Parathyroid adenoma (tissue), 2 donors: ENCODE results near the gene TRNP1.
"Not testable (repeated sequence)": the region's sequence is repeated elsewhere in the genome, so short reads cannot be mapped to it uniquely, and the experiment has no call there.

ENCODE experiments used
- H2AFZ ChIP-seq: fragments of 300-600 bp; sonication (generic); one replicate; pipeline ENCODE4 v1.7.0; 2017; ENCODE audit warnings: antibody characterized with exemption, mild to moderate bottlenecking
- H3K27ac ChIP-seq: fragments of 300-600 bp; sonication (generic); one replicate; pipeline ENCODE4 v1.7.0; 2017
- H3K27me3 ChIP-seq: fragments of 300-600 bp; sonication (generic); one replicate; pipeline ENCODE4 v1.7.0; 2017; ENCODE audit warnings: low read length; ENCODE audit not compliant: control insufficient read depth, insufficient read depth
- H3K36me3 ChIP-seq: fragments of 300-600 bp; sonication (generic); one replicate; pipeline ENCODE4 v1.7.0; 2017; ENCODE audit warnings: low read length; ENCODE audit not compliant: control insufficient read depth, insufficient read depth
- H3K4me1 ChIP-seq: fragments of 300-600 bp; sonication (generic); one replicate; pipeline ENCODE4 v1.7.0; 2017; ENCODE audit warnings: control low read depth
- H3K4me2 ChIP-seq: fragments of 300-600 bp; sonication (generic); one replicate; pipeline ENCODE4 v1.7.0; 2017; ENCODE audit warnings: low read length
- H3K4me3 ChIP-seq: fragments of 300-600 bp; sonication (generic); one replicate; pipeline ENCODE4 v1.7.0; 2017; ENCODE audit warnings: low read depth, low read length
- H3K79me2 ChIP-seq: fragments of 300-600 bp; sonication (generic); one replicate; pipeline ENCODE4 v1.7.0; 2017; ENCODE audit warnings: control low read depth
- H3K9ac ChIP-seq: fragments of 300-600 bp; sonication (generic); one replicate; pipeline ENCODE4 v1.7.0; 2017; ENCODE audit warnings: mild to moderate bottlenecking
- H3K9me3 ChIP-seq: fragments of 300-600 bp; sonication (generic); one replicate; pipeline ENCODE4 v1.7.0; 2017; ENCODE audit warnings: low read length; ENCODE audit not compliant: control insufficient read depth
- TF ChIP-seq, protein P1 (sequence below): fragments of 300-600 bp; sonication (generic); IDR thresholded peaks from one replicate; pipeline ENCODE4 v1.7.0; 2017; ENCODE audit warnings: antibody characterized with exemption, mild to moderate bottlenecking
- donor health status: primary hyperparathyroidism.

The TRNP1 gene

DNA sequence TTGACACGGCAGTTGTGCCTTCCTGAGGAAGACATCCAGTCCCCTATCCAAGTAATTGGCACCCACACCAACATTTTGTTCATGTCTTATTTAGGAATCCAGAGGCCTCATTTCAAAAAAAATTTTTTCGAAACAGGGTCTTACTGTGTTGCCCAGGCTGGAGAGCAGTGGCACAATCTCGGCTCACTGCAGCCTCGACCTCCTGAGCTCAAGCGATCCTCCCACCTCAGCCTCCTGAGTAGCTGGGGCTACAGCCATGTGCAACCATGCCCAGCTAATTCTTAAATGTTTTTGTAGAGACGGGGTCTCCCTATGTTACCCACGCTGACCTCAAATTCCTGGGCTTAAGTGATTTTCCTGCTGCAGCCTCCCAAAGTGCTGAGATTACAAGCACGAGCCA, 9.2 kb upstream of the TRNP1 start:
- no peaks in the 10 kb centered on the region for H3K36me3 ChIP-seq
- H3K79me2 ChIP-seq, result no peaks in the 10 kb centered on the region
- H3K27ac ChIP-seq, result no peak overlapping the region
- no peak overlapping the region for H3K4me2 ChIP-seq
- TF ChIP-seq, protein P1, sequence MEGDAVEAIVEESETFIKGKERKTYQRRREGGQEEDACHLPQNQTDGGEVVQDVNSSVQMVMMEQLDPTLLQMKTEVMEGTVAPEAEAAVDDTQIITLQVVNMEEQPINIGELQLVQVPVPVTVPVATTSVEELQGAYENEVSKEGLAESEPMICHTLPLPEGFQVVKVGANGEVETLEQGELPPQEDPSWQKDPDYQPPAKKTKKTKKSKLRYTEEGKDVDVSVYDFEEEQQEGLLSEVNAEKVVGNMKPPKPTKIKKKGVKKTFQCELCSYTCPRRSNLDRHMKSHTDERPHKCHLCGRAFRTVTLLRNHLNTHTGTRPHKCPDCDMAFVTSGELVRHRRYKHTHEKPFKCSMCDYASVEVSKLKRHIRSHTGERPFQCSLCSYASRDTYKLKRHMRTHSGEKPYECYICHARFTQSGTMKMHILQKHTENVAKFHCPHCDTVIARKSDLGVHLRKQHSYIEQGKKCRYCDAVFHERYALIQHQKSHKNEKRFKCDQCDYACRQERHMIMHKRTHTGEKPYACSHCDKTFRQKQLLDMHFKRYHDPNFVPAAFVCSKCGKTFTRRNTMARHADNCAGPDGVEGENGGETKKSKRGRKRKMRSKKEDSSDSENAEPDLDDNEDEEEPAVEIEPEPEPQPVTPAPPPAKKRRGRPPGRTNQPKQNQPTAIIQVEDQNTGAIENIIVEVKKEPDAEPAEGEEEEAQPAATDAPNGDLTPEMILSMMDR, result no peak
- H3K4me1 ChIP-seq, result peaks cover 3% of the 10 kb centered on the region
- no peak overlapping the region for H3K4me3 ChIP-seq
- no peaks in the 10 kb centered on the region for H3K27me3 ChIP-seq
- no peak overlapping the region for H3K9ac ChIP-seq
- no peak overlapping the region for H2AFZ ChIP-seq
- H3K9me3 ChIP-seq, result no peaks in the 10 kb centered on the region

DNA sequence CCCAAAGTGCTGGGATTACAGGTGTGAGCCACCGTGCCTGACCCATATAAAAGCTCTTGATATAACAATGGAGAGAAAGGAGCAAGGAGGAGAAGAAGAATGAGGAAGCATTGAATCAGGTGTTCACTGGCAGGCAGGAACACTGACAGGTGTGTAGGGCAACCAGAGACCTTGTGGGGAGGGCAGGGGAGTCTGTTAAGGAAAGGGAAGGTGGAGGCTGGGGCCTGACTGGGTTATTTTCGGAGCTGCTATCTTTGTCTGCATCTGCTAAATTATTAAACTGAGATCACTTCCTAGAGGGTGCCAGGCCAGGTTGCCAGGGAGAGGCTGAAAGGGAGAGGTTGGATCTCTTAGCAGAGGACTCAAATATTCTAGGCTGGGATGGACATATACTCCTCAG, 6.8 kb upstream of the TRNP1 start:
- Histone ChIP-seq H3K36me3 (no peaks in the 10 kb centered on the region), H3K4me1 (peaks cover 3% of the 10 kb centered on the region), H3K27ac (peak overlapping the region; percentile 15), H3K27me3 (no peaks in the 10 kb centered on the region), H3K4me2 (peak overlapping the region; percentile 50), H3K9me3 (no peaks in the 10 kb centered on the region), H3K4me3 (no peak overlapping the region), H3K9ac (no peak overlapping the region), H3K79me2 (no peaks in the 10 kb centered on the region), H2AFZ (peak overlapping the region; percentile 50)
- TF ChIP-seq, protein P1, result no peak

DNA sequence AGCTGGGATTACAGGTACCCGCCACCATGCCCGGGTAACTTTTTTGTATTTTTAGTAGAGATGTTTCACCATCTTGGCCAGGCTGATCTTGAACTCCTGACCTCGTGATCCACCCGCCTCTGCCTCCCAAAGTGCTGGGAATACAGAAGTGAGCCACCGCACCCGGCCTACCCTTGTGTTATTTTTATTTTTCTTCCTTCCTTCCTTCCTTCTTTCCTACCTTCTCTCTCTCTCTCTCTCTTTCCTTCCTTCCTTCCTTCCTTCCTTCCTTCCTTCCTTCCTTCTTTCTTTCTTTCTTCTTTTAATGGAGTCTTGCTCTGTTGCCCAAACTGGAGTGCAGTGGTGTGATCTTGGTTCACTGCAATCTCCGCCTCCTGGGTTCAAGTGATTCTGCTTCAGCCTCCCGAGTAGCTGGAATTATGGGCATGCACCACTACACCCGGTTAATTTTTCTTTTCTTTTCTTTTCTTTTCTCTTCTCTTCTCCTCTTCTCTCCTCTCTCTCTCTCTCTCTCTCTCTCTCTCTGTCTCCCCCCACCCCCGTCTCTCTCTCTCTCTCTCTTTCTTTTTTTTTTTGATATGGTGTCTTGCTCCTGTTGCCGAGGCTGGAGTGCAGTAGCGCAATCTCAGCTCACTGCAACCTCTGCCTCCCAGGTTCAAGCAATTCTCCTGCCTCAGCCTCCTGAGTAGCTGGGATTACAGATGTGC, 3.9 kb upstream of the TRNP1 start:
- not testable (repeated sequence) for H3K4me3 ChIP-seq, H3K79me2 ChIP-seq, H3K27me3 ChIP-seq, H3K4me2 ChIP-seq, H3K27ac ChIP-seq, H3K36me3 ChIP-seq, H3K9ac ChIP-seq, H3K4me1 ChIP-seq, H3K9me3 ChIP-seq, H2AFZ ChIP-seq

DNA sequence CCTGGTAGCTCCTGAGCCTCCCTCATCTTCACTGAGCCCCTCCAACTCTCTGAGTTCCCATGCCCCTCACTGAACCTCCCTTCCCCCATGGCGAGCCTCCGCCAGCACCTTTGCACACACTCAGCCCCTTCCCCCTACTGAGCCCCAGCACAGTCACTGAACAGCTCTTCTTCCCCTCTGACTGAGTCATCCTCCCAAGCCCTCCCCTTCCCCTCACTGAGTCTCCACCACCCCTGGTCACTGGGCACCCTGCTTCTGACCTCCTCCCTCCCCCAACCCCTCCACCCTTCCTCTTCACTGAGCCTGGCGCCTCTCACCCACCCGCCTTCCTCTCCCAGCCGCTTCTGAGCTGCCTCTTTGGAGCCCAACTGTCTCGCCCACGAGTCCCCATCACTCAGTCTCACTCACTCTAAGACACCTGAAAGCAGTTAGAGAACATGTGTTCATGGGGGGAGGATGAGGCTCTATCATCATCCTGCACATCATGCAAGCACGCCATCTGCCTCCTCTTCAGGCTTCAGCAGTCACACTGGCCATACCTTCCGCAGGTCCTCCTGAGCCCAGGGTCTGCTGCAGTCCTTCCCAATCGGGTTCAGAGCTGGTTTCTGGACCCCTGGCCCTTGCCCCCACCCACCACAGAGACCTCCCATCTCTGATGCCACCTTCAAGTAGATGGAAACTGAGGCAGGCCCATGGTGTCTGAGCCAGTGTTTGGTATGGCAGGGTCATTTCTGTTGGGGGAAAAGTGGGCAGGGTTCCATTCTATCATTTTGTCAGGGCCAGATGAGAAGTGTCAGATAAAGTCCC, 2.0 kb upstream of the TRNP1 start:
- TF ChIP-seq, protein P1, result no peak
- Histone ChIP-seq H3K9me3 (no peaks in the 10 kb centered on the region), H3K4me1 (peaks cover 3% of the 10 kb centered on the region), H3K36me3 (no peaks in the 10 kb centered on the region), H3K4me3 (no peak overlapping the region), H3K27ac (no peak overlapping the region), H3K9ac (no peak overlapping the region), H2AFZ (no peak overlapping the region), H3K27me3 (no peaks in the 10 kb centered on the region), H3K4me2 (no peak overlapping the region), H3K79me2 (no peaks in the 10 kb centered on the region)

DNA sequence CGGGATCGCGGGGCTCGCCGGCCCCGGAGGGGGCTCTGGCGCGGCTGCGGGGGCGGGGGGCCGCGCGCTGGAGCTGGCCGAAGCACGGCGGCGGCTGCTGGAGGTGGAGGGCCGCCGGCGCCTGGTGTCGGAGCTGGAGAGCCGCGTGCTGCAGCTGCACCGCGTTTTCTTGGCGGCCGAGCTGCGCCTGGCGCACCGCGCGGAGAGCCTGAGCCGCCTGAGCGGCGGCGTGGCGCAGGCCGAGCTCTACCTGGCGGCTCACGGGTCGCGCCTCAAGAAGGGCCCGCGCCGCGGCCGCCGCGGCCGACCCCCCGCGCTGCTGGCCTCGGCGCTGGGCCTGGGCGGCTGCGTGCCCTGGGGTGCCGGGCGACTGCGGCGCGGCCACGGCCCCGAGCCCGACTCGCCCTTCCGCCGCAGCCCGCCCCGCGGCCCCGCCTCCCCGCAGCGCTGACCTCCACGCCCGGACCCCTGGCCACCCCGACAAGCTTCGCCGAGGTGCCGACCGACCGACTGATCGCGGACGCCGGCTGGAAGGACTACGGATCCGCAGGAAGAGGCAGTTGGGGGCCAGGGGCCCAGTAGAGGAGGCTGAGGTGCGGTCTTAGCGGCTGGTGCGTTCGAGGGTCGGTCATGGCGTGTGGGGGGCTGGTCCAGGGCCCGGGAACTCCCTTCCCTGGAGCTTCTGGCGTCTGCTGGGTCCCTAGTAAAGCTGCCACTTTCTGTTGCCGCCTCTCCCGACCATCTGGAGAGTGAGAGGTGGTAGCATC, 711 bp downstream of the TRNP1 start:
- Histone ChIP-seq H3K27ac (peak overlapping the region; percentile 49), H3K9me3 (no peaks in the 10 kb centered on the region), H3K36me3 (no peaks in the 10 kb centered on the region), H2AFZ (peak overlapping the region; percentile 34), H3K4me2 (peak overlapping the region; percentile 91), H3K27me3 (no peaks in the 10 kb centered on the region), H3K9ac (no peak overlapping the region), H3K4me3 (peak overlapping the region; percentile 76), H3K79me2 (no peaks in the 10 kb centered on the region), H3K4me1 (no peaks in the 10 kb centered on the region)
- TF ChIP-seq, protein P1, result no peak
